Inferior parietal cortex (tissue), 1 donor: ENCODE data around the gene CEL.
"Not testable (repeated sequence)": the region's sequence is repeated elsewhere in the genome, so short reads cannot be mapped to it uniquely, and the experiment has no call there.

Source experiments
- DNase-seq: peaks from one replicate; pipeline ENCODE4 v3.0.0-alpha.2; 2016; ENCODE audit errors: extremely low spot score

CEL gene

GRCh38 chr9:133046900-133047295, 14.9 kb upstream of the CEL start:
- no peak for DNase-seq

DNA sequence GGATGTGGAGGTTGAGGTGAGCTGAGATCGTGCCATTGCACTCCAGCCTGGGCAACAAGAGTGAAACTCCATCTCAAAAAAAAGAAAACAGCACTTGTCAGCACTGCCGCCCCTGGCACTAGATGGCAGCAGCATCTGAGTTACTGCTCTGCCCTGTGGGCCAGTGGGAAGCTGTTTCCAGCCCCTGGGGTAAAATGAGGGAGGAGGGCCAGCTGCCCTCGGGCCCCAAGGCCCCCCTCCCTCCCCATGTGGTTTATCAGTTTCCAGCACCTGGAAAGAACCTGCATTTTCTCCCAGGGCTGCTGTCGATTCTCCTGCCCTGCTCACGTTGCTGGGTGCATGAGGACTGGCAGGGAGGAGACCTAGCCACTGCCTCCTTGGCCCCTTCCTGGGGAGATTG, 13.2 kb upstream of the CEL start:
- DNase-seq: no peak

GRCh38 chr9:133049043-133049442, 12.7 kb upstream of the CEL start:
- no peak for DNase-seq

DNA sequence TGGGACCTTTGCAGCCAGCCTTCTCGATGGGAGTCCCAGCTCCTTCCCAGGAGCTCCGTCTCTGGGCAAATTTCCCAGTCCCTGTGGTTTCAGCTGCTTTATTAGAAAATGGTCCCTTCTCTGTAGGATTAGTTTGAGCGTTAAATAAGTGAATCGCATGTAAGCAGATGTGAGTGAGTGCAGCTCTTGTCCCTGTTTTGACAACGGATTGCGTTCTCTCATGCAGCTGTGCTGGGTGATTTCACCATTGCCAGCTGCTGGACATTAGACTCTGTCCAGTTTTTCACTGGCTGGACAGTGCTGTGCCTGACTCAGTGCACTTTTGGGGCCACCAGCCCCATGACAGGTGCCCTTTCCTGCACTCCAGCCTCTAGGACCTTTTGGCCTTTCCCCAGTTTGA, 11.6 kb upstream of the CEL start:
- peak; percentile 43 for DNase-seq

DNA sequence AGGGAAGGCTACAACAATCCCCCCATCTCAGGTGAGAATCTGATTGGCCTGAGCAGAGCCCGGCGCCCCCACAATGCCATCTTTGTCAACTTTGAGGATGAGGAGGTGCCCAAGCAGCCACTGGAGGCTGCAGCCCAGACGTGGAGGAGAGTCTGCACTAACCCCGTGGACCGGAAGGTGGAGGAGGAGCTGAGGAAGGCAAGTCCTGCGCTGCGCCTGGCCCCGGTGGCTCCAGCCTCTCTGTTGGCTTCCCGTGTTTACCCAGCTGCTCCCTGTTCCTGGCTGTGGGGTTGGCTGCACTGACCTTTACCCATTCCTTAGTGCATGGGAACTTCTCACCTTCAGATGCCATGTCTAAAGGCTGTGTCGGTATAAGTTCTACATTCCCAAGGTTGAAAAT, 11.0 kb upstream of the CEL start:
- no peak for DNase-seq

DNA sequence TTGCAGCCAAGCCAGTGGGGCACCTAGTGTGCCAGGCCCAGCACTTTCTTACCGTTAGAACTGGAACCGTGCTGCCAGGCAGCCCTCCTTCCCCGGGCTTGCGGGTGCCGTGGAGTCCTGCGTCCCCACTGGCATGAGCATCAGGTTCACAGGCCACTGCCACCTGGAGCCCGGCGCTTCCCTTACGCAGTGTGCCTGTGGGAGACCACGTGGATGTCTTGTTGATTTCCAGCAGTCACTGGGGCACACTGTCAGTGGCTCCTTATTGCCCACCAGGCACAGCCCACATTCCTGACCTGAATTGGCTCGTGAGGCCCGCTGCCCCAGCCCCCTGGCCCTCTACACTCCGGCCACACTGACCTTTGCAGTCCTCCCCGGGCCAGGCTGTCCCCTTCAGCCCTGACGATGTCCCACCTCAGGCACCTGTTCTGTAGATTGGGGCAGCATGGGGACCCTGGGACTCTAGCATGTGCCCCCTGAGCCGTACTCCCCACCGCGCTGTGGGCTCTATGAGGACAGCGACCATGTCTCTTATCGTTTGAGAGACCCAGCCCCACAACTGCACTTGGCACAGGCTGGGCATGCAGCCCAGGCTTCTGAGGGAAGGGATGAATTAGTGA, 10.4 kb upstream of the CEL start:
- DNase-seq: no peak

GRCh38 chr9:133051966-133052539, 9.7 kb upstream of the CEL start:
- DNase-seq: no peak

DNA sequence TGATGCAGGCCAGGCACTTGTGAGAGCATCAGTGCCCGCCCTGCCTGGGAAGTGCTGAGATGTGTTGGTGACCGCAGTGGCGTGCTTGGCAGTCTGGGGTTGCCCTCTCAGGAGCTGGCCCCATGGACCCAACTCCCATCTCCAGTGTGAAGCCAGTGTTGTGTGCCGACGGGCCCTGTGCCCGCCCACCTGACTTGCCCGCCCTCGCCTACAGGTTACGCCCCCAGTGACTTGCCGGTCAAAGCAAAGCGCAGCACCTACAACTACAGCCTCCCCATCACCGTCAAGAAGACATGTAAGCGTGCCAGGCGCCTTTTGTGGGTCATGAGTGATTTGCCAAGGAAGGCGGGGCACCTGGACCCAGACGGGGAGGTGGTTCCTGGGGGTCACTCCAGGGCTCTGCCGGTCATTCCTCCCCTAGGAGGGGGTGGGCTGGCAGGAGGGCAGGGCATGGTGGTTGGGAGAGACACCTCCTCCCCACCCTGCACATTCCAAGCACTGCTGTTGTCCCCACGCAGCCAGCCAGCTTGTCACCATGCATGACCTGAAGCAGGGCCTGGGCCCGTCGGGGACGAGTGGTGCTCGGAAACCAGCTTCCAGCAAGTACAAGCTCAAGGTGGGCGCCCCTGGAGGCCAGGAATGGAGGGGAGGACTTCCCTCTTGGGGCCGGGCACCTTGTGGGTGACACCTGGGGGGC, 7.4 kb upstream of the CEL start:
- no peak for DNase-seq

DNA sequence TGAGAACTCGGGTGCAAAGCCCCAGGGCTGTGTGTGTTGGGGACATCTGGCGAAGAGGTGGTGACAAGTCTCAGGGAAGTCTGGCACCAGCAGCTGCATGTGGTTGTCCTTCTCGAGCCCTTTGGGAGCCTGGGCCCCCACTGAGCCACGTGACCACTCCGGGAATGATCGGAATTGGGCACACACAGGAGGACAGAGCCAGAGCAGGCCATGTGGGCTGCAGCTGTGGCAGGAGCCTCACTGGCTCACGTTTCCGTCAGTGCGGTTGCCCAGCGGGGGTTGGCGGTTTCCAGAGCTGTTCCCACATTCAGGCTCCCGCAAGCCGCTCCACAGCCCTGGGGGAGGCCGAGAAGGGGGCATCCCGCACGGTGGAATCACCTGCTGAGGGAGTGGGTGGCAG, 6.8 kb upstream of the CEL start:
- DNase-seq: no peak

DNA sequence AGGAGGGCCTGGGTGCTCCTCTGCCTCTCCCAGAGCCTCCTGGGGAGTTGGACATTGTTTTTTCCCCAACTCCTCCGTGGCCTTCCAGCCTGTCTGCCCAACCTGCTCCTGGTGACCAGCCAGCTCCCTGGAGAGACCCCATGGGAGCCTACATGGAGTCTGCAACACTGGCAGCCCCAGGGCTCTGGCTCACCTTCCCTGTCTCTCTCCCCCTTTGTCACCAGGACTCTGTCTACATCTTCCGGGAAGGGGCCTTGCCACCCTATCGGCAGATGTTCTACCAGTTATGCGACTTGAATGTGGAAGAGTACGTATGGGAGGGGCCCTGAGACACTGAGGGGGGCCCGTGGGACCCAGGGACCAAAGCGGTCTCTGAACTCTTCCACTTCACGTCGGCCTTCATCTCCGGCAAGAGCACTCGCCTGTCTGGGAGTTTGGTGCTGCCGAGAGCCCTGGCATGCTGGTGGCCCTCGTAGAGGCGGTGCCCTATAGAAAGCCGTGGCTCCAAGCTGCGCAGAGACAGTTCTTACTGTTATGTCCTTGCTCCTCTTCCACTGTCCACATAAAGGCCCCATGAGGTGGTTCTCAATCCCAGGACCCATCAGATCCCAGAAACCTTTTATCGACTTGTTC, 5.9 kb upstream of the CEL start:
- DNase-seq: no peak

DNA sequence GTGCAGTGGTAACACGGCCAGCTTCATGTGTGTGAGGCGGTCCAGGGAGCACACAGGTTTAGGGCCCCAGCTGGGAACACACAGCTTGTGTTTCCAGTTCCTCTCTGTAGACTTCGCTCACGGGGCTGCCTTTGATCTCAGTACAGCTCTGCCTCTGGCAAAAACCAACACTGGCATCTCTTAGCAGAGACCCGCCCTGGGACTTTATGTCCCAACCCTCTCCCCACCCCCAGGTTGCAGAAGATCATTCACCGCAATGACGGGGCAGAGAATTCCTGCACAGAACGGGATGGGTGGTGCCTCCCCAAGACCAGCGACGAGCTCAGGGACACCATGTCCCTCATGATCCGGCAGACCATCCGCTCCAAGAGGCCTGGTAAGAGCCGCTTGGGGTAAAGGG, 5.2 kb upstream of the CEL start:
- DNase-seq: no peak

DNA sequence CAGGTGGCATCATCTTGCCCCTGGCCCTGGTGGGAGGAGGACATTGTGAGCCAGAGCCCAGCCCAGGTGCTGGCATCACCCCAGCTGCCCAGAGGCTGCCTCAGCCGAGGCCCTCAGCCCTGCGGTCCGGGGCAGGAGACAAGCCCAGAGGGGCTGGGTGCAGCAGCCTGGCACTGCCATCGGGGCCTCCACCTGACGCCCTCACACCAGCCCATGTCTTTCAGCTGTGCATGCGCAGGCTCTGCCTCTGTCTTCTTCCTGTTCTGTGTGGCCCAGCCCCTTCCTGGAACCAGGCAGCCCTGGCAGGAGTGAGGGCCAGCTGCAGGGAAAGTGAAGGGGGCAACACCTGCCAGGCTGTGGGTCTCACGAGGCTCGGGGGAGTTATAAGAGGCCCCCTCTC, 4.8 kb upstream of the CEL start:
- DNase-seq: no peak

- DNase-seq: no peak
Measured at GRCh38 chr9:133057553-133057952, 4.2 kb upstream of the CEL start.

- no peak for DNase-seq
Measured at GRCh38 chr9:133058071-133058470, 3.7 kb upstream of the CEL start.

DNA sequence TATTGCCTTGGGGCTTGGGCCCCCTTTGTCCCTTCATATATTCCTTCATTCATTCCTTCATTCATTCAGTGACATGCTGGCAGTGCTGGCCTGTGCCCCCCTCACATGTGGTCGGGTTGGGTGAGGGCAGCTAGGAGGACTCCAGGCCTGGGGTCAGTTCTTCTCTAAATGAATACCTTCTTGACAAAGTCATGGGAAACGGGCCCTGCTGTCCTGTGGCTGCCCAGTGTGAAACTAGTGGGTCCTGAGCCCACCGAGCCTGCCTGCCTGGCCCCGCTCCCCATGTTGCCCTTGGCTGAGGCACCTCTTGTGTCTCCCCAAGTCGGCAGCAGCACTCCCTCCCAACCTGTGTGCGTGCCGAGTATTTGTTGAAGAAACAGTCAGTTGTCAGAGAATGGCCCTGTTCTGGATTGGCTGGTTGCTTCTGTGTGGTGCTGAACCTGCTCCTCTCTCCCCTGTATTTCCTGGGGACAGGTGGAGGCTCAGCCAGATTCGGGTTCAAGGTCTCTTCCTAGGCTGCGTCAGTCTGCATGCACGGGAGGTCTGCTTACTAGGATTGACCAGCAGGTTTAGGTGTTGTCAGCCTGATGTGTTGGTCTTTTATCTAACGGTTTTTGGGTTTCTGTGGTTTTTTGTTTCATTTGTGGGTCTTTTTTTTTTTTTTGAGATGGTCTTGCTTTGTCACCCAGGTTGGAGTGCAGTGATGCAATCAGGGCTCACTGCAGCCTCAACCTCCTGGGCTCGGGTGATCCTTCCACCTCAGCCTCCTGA, 3.0 kb upstream of the CEL start:
- no peak for DNase-seq

GRCh38 chr9:133059623-133060022, 2.2 kb upstream of the CEL start:
- no peak for DNase-seq

GRCh38 chr9:133060417-133060841, 1.4 kb upstream of the CEL start:
- no peak for DNase-seq

DNA sequence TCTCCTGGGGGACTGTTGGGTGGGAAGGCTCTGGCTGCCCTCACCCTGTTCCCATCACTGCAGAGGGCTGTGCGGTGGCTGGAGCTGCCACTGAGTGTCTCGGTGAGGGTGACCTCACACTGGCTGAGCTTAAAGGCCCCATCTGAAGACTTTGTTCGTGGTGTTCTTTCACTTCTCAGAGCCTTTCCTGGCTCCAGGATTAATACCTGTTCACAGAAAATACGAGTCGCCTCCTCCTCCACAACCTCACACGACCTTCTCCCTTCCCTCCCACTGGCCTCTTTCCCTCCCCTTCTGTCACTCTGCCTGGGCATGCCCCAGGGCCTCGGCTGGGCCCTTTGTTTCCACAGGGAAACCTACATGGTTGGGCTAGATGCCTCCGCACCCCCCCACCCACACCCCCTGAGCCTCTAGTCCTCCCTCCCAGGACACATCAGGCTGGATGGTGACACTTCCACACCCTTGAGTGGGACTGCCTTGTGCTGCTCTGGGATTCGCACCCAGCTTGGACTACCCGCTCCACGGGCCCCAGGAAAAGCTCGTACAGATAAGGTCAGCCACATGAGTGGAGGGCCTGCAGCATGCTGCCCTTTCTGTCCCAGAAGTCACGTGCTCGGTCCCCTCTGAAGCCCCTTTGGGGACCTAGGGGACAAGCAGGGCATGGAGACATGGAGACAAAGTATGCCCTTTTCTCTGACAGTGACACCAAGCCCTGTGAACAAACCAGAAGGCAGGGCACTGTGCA, 590 bp upstream of the CEL start:
- DNase-seq: not testable (repeated sequence)

DNA sequence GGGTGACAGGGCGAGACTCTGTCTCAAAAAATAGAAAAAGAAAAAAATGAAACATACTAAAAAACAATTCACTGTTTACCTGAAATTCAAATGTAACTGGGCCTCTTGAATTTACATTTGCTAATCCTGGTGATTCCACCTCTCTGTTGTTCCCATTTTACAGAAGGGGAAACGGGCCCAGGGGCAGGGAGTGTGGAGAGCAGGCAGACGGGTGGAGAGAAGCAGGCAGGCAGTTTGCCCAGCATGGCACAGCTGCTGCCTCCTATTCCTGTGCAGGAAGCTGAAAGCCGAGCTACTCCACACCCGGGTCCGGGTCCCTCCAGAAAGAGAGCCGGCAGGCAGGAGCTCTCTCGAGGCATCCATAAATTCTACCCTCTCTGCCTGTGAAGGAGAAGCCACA, 788 bp downstream of the CEL start:
- not testable (repeated sequence) for DNase-seq

DNA sequence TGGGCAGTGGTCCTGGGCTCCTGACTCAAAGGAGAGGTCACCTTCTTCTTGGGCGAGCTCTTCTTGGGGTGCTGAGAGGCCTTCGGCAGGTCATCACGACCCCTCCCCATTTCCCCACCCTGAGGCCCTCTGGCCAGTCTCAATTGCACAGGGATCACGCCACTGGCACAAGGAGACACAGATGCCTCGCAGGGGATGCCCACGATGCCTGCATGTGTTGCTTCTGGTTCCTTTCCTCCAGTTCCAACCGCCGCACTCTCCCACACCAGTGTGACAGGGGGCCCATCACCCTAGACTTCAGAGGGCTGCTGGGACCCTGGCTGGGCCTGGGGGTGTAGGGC, 1.3 kb downstream of the CEL start:
- no peak for DNase-seq

GRCh38 chr9:133063500-133064231, 1.9 kb downstream of the CEL start:
- DNase-seq: no peak
